LNCaP clone FGC (cell line): ENCODE data around the gene KLF16.

ENCODE experiments used
- DNase-seq: peaks from one replicate; pipeline ENCODE4 v3.0.0-alpha.2; 2011; ENCODE audit warnings: low read depth
- H3K4me3 ChIP-seq: 2 replicates; pipeline ENCODE4 v1.5.1; 2011; ENCODE audit warnings: mild to moderate bottlenecking, low read depth, low read length, control low read depth
- TF ChIP-seq, protein P1 (sequence below): IDR thresholded peaks from 2 replicates; pipeline ENCODE4 v1.5.1; 2012; ENCODE audit warnings: mild to moderate bottlenecking; ENCODE audit not compliant: control insufficient read depth, insufficient read depth; ENCODE audit errors: extremely low read depth

Gene KLF16

DNA sequence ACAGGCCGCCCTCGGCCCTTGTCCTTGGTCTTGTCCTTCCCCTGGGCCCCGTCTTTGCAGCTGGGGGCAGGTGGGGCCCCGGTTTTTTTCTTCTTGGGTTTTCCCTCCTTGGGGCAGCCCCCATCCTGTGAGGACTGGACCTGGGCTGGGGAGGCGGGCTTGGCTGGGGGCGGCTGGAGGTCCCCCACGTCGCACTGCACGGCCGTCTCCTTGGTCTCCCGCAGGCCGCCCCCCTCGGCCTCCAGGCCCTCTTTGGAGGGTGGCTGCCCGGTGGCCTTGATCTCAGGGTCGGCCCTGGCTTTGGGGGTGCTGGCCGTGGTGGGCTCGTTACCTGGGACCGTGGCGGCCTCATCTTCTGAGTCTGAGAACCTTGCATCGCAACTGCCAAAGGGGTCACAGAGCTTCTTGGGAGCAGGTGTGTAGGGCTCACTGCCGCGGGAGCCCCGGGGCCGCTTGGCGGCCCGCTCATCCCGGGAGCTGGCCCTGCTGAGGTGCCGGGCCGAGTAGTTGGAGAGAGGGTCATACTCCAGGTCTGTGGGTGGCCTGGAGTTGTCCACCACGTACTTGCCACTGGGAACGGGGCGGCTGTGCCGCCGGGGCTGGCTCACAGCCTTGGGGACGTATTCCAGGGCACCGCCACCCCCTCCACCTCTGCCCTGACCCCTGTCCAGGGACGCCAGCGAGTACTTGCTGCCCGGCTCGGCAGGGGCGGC lies 35.7 kb downstream of the KLF16 start:
- no peak overlapping the region for H3K4me3 ChIP-seq
- DNase-seq, result no peak
- TF ChIP-seq, protein P1, sequence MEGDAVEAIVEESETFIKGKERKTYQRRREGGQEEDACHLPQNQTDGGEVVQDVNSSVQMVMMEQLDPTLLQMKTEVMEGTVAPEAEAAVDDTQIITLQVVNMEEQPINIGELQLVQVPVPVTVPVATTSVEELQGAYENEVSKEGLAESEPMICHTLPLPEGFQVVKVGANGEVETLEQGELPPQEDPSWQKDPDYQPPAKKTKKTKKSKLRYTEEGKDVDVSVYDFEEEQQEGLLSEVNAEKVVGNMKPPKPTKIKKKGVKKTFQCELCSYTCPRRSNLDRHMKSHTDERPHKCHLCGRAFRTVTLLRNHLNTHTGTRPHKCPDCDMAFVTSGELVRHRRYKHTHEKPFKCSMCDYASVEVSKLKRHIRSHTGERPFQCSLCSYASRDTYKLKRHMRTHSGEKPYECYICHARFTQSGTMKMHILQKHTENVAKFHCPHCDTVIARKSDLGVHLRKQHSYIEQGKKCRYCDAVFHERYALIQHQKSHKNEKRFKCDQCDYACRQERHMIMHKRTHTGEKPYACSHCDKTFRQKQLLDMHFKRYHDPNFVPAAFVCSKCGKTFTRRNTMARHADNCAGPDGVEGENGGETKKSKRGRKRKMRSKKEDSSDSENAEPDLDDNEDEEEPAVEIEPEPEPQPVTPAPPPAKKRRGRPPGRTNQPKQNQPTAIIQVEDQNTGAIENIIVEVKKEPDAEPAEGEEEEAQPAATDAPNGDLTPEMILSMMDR, result no peak

- TF ChIP-seq, protein P1, result no peak
- H3K4me3 ChIP-seq, result no peak overlapping the region
- DNase-seq, result no peak
Measured at GRCh38 chr19:1826557-1827521, 36.5 kb downstream of the KLF16 start.

GRCh38 chr19:1825909-1826556 lies 37.3 kb downstream of the KLF16 start:
- peak; percentile 19 for DNase-seq
- no peak overlapping the region for H3K4me3 ChIP-seq
- TF ChIP-seq, protein P1, result peak; percentile 94

DNA sequence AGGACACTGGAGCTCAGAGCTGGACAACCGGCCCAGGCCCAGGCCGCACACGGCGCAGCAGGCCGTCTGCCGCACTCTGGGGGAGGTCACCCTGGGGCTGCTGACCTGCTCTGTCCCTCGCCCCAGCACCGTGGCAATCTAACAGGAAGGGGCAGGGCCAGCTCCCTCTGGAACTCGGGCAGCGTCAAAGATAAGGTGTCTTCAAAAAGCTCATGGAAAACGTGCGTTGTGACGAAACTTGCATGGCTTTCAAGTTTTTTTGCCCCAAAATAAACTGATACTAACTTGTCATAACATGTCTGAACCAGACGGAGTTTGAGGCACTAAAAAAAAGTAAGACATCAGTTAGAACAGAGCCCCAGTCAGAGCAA lies 39.1 kb downstream of the KLF16 start:
- no peak for DNase-seq
- H3K4me3 ChIP-seq, result no peak overlapping the region
- TF ChIP-seq, protein P1, result no peak

DNA sequence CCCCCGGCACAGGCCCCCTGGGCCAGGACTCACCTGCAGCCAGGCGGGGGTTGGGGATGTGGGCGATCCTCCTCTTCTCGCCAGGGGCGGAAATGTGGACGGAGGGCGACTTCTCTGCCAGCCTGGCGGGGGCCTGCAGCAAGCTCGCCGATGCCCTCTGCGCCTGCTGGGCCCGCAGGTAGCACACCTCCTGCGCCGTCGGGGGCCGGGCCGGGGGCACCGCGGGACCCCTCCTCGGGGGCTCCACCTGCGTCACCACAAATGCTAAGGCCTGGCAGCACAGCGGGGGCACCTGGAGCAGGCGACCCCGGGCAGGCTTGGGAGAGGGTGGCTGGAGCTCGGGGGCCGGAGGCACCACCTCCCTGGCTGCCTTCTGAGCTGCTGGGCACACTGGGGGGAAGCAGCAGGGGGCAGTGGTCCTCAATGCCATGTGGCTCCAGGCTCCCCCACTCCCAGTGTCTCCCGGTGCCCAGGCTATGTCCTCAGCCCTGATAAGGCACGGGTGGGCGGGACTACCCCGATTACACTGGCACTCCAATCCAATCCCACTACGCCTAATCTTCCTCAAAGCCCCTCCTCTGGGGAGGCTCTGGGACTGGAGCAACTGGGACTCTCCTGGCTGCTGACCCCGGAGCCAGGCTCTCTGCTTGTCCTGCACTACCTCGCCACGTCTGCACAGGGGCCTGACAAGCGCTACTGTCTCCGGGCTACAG lies 39.7 kb downstream of the KLF16 start:
- TF ChIP-seq, protein P1, result no peak
- no peak overlapping the region for H3K4me3 ChIP-seq
- DNase-seq, result no peak

DNA sequence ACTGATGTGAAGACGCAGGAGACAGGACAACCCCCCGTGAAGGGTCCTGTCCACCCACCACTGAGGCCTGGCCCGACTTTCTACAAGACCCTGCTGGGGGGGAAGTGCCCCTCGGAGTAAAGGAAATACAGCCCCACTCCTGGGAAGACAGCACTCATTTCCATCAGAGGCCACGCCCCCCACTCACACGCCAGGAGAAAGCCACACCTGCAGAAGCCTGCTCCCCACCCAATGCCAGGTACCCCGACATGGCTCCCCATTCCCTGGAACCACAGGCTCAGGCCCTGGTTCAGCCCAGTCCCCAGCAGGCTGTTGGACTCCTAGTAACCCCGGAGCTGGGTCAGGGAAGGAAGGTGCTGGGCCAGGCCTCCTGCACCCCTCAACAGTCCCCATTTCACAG lies 40.4 kb downstream of the KLF16 start:
- H3K4me3 ChIP-seq, result no peak overlapping the region
- no peak for DNase-seq
- TF ChIP-seq, protein P1, result no peak
